ENCODE results near the gene TUBGCP5. TPM values are rescaled to one million over a fixed set of nuclear protein-coding genes. Genes with fewer than 3 reads are reported as not detected.

TUBGCP5 gene
- total and polyA plus RNA-seq, 2 donors (not counting 3 experiments of a cell fraction or from before 2014, with no cell fraction given) = 6.7 to 18.6 TPM

DNA sequence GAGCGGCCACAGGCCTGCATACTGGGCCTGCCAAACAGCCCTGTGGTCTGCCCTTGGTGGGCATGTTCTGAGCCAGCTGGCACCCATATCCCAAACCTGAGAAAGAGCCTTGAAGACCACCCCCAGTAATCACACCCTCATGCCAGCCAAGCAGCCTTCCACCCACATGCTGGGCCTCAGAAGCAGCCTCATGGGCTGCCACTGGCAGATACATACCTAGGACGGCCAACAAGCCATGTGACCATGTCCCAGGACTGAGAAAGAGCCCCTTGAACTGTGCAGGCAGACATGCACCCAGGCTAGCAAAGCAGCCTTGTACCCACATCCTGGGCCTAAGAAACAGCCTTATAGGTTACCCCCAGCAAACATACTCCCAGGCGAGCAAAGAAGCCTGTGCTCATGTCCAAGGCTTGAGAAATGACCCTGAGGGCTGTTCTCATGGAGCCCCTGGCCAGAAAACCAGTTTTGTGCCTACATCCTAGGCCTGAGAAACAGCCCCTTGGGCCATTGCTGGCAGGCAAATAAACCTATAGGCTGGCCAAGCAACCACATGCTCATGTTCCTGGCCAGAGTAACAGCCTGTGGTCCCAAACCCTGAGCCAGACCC lies 24.9 kb downstream of the TUBGCP5 start:
- FAIRE-seq = no peak
- ChIA-PET CTCF (no interaction called here), POLR2A (no interaction called here)
- intact Hi-C loops (cut with micrococcal nuclease) (no loop called here), dilution Hi-C loops (cut with MboI; ENCODE audit: extremely low pct_ligation_motif_present, low sequenced_read_pairs) (no loop called here)
- H3K4me2 ChIP-seq (ENCODE audit: insufficient read depth, low read length) = no peak overlapping the region
- H3K4me1 ChIP-seq (ENCODE audit: control insufficient read depth, extremely low read depth, insufficient read depth, low read length) = no peaks in the 10 kb centered on the region
- no peak overlapping the region for H3K4me3 ChIP-seq (replicated peaks in 1 of 3; ENCODE audit: insufficient read depth in 1 of 3, low read depth in 1 of 3, low read length in 3 of 3)
- TF ChIP-seq POLR2AphosphoS5 (IDR thresholded peaks at IDR 0.05; ENCODE audit: insufficient read depth, low read depth, low read length) = no peak
- TF ChIP-seq FOS (IDR thresholded peaks at IDR 0.05; ENCODE audit: borderline replicate concordance, insufficient read depth, low read length) = no peak
- TF ChIP-seq POLR2A (IDR thresholded peaks at IDR 0.05; ENCODE audit: low read depth, low read length) = no peak
- TF ChIP-seq JUN (IDR thresholded peaks at IDR 0.05; ENCODE audit: borderline replicate concordance, insufficient read depth, insufficient read length, low read depth) = no peak
- TF ChIP-seq, protein P1, sequence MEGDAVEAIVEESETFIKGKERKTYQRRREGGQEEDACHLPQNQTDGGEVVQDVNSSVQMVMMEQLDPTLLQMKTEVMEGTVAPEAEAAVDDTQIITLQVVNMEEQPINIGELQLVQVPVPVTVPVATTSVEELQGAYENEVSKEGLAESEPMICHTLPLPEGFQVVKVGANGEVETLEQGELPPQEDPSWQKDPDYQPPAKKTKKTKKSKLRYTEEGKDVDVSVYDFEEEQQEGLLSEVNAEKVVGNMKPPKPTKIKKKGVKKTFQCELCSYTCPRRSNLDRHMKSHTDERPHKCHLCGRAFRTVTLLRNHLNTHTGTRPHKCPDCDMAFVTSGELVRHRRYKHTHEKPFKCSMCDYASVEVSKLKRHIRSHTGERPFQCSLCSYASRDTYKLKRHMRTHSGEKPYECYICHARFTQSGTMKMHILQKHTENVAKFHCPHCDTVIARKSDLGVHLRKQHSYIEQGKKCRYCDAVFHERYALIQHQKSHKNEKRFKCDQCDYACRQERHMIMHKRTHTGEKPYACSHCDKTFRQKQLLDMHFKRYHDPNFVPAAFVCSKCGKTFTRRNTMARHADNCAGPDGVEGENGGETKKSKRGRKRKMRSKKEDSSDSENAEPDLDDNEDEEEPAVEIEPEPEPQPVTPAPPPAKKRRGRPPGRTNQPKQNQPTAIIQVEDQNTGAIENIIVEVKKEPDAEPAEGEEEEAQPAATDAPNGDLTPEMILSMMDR (IDR thresholded peaks at IDR 0.05; ENCODE audit: extremely low read depth in 1 of 2, insufficient read depth in 1 of 2, low read depth in 1 of 2, low read length in 2 of 2) = no peak
- TF ChIP-seq, protein P2, sequence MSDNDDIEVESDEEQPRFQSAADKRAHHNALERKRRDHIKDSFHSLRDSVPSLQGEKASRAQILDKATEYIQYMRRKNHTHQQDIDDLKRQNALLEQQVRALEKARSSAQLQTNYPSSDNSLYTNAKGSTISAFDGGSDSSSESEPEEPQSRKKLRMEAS (IDR thresholded peaks at IDR 0.05; ENCODE audit: insufficient read depth, insufficient read length) = no peak
- no peak for TF ChIP-seq EZH2 (IDR thresholded peaks at IDR 0.05; ENCODE audit: borderline replicate concordance, low read depth, low read length, severe bottlenecking)
- TF ChIP-seq MYC (IDR thresholded peaks at IDR 0.05; ENCODE audit: low read depth, low read length) = no peak
- TF ChIP-seq GATA2 (IDR thresholded peaks at IDR 0.05; ENCODE audit: insufficient read depth, insufficient read length, low read depth, low read length) = no peak
- no peak overlapping the region for H3K27ac ChIP-seq (ENCODE audit: insufficient read depth, low read depth, low read length)
- no peaks in the 10 kb centered on the region for H3K79me2 ChIP-seq (ENCODE audit: control insufficient read depth, insufficient read depth, low read length)
- H4K20me1 ChIP-seq (replicated peaks; ENCODE audit: control insufficient read depth, extremely low read depth, insufficient read depth, low read length) = no peaks in the 10 kb centered on the region
- no peaks in the 10 kb centered on the region for H3K9me1 ChIP-seq (replicated peaks; ENCODE audit: control insufficient read depth, extremely low read depth, insufficient read depth, low read length)
- BruUV-seq (replicated peaks) = no TSS peak
- no peaks in the 10 kb centered on the region for H3K27me3 ChIP-seq (ENCODE audit: control insufficient read depth in 2 of 2, insufficient read depth in 2 of 2, low read length in 2 of 2)
- H3K36me3 ChIP-seq (ENCODE audit: control insufficient read depth in 2 of 2, extremely low read depth in 1 of 2, insufficient read depth in 2 of 2, low read length in 2 of 2) = peaks cover 18 to 22% of the 10 kb centered on the region in 2 experiments
- no peak for DNase-seq (ENCODE audit: low read depth, low spot score)
- H2AFZ ChIP-seq (ENCODE audit: low read depth, low read length) = no peak overlapping the region
- no peak overlapping the region for H3K9ac ChIP-seq (replicated peaks; ENCODE audit: extremely low read depth, insufficient read depth, low read length)
- no peaks in the 10 kb centered on the region for H3K9me3 ChIP-seq (replicated peaks; ENCODE audit: control insufficient read depth, insufficient read depth, low read length)
